ENCODE data around the gene FNIP1. TPM values are rescaled to one million over a fixed set of nuclear protein-coding genes. Genes with fewer than 3 reads are reported as not detected.

FNIP1 gene
- total and polyA plus RNA-seq, 9 of the 15 experiments (the other 6 are each of a cell fraction or from before 2014, with no cell fraction given) = 5.0 to 32.8 (median 18.4) TPM

DNA sequence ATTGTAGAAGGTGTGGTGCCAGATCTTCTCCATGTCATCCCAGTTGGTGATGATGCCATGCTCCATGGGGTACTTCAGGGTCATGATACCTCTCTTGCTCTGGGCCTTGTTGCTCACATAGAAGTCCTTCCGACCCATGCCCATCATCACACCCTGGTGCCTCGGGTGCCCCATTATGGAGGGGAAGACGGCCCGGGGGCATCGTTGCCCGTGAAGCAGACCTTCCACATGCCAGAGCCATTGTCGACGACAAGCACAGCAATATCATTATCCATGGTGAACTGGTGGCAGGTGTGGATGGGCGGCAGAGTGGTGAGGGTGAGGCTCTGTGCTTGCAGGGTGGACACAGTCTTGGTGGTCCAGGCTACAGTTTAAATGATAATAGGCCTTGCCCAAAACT lies 137.0 kb downstream of the FNIP1 start (continued):
- TF ChIP-seq, protein P1, sequence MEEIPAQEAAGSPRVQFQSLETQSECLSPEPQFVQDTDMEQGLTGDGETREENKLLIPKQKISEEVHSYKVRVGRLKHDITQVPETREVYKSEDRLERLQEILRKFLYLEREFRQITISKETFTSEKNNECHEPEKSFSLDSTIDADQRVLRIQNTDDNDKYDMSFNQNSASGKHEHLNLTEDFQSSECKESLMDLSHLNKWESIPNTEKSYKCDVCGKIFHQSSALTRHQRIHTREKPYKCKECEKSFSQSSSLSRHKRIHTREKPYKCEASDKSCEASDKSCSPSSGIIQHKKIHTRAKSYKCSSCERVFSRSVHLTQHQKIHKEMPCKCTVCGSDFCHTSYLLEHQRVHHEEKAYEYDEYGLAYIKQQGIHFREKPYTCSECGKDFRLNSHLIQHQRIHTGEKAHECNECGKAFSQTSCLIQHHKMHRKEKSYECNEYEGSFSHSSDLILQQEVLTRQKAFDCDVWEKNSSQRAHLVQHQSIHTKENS (CRISPR knock-in tag; IDR thresholded peaks at IDR 0.05) = no peak
- TF ChIP-seq SMAD3 (CRISPR knock-in tag; conservative IDR thresholded peaks at IDR 0.05) = no peak

DNA sequence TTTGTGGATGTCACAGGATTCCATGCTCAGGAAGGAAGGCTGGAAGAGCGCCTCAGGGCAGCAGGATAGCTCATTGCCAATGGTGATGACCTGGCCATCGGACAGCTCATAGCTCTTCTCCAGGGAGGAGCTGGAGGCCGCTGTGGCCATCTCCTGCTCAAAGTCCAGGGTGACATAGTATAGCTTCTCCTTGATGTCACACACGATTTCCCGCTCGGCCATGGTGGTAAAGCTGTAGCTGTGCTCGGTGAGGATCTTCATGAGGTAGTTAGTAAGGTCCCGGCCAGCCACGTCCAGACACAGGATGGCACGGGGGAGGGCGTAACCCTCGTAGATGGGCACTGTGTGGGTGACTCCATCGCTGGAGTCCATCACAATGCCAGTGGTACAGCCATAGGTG lies 137.5 kb downstream of the FNIP1 start:
- H4K20me1 ChIP-seq (replicated peaks; ENCODE audit: control insufficient read depth, insufficient read depth, low read length) = 0 out of 2 replicates have a peak, but pooled peaks cover 3% of the 10 kb centered on the region
- H3K79me2 ChIP-seq (ENCODE audit: control insufficient read depth, insufficient read depth, low read length) = 0 out of 3 replicates have a peak, but pooled peaks cover 2% of the 10 kb centered on the region
- BruUV-seq (replicated peaks) = no TSS peak
- H3K9me3 ChIP-seq (replicated peaks; ENCODE audit: control insufficient read depth, insufficient read depth, low read depth, low read length) = no peaks in the 10 kb centered on the region
- H3K9ac ChIP-seq (ENCODE audit: insufficient read depth in 1 of 2, low read depth in 2 of 2, low read length in 2 of 2) = no peak overlapping the region
- WGBS (ENCODE audit: insufficient coverage, low coverage, missing lambda C conversion rate) = 98% methylated on average over 12 of the region's 13 CpGs
- no peak for DNase-seq (ENCODE audit: extremely low read depth in 1 of 4, low spot score in 3 of 4)
- in situ Hi-C loops (cut with MboI) (no loop called here), intact Hi-C loops (cut with micrococcal nuclease) (no loop called here)
- TF ChIP-seq TSC22D4 (tag; IDR thresholded peaks at IDR 0.05) (no peak), COPS2 (conservative IDR thresholded peaks at IDR 0.05) (no peak), ARID2 (IDR thresholded peaks at IDR 0.05) (no peak), FOXJ3 (CRISPR knock-in tag; IDR thresholded peaks at IDR 0.05) (no peak), ZBTB1 (CRISPR knock-in tag; IDR thresholded peaks at IDR 0.05; ENCODE audit: borderline replicate concordance, low read depth) (no peak), CXXC5 (CRISPR knock-in tag; IDR thresholded peaks at IDR 0.05) (0 out of 2 replicates have a peak, but pooled peaks have one; percentile 2)
- TF ChIP-seq, protein P2, sequence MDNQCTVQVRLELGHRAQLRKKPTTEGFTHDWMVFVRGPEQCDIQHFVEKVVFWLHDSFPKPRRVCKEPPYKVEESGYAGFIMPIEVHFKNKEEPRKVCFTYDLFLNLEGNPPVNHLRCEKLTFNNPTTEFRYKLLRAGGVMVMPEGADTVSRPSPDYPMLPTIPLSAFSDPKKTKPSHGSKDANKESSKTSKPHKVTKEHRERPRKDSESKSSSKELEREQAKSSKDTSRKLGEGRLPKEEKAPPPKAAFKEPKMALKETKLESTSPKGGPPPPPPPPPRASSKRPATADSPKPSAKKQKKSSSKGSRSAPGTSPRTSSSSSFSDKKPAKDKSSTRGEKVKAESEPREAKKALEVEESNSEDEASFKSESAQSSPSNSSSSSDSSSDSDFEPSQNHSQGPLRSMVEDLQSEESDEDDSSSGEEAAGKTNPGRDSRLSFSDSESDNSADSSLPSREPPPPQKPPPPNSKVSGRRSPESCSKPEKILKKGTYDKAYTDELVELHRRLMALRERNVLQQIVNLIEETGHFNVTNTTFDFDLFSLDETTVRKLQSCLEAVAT (IDR thresholded peaks at IDR 0.05) = no peak
- peaks cover 0 to 2% of the 10 kb centered on the region in 2 experiments; a peak in 1 of 5 replicates for H3K4me1 ChIP-seq (replicated peaks in 1 of 2; ENCODE audit: control insufficient read depth in 2 of 2, insufficient read depth in 2 of 2, low read length in 2 of 2)
- no peak overlapping the region for H2AFZ ChIP-seq (ENCODE audit: low read depth, low read length)
- H3K9me1 ChIP-seq (ENCODE audit: control insufficient read depth, insufficient read depth, low read length) = no peaks in the 10 kb centered on the region
- no peak for ATAC-seq
- no peak overlapping the region; the same call in 2 of the 3 replicates for H3K27ac ChIP-seq (ENCODE audit: extremely low read depth, low read depth, low read length)
- CTCF ChIA-PET (ENCODE audit: low intra/inter-chr PET ratio) = no interaction called here
- H3K27me3 ChIP-seq (ENCODE audit: control insufficient read depth in 2 of 2, insufficient read depth in 2 of 2, low read length in 2 of 2) = no peaks in the 10 kb centered on the region
- no peak for FAIRE-seq
- peaks cover 71% of the 10 kb centered on the region for H3K36me3 ChIP-seq (ENCODE audit: control insufficient read depth, insufficient read depth, low read length)
- no peak overlapping the region for H3K4me3 ChIP-seq
- POLR2A ChIA-PET = interaction anchor here (0.6 to 1.4 kb wide), 2 partner anchors 10 to 1213 kb away, joined by 3 read pairs; no protein-coding TSS in a partner anchor
- H3K4me2 ChIP-seq (ENCODE audit: insufficient read depth, low read length) = no peak overlapping the region

Measured in K562 (cell line).